ACC112 (cell line): Measurements from ENCODE around the gene KLK14.

Source experiments
- H2AFZ ChIP-seq: fragments of 200-600 bp; sonication (generic); one replicate; pipeline ENCODE4 v1.6.0; 2017; ENCODE audit warnings: antibody characterized with exemption, low read length; ENCODE audit not compliant: unreplicated experiment
- H3K27ac ChIP-seq: fragments of 200-600 bp; sonication (generic); 2 replicates; pipeline ENCODE4 v1.5.1; 2014; ENCODE audit warnings: low read depth, mild to moderate bottlenecking, antibody characterized with exemption, low read length, moderate library complexity
- H3K27me3 ChIP-seq: fragments of 200-600 bp; sonication (generic); 2 replicates; pipeline ENCODE4 v1.6.1; 2014; ENCODE audit warnings: mild to moderate bottlenecking, antibody characterized with exemption, low read length, moderate library complexity, mixed read lengths; ENCODE audit not compliant: insufficient read depth
- H3K36me3 ChIP-seq: fragments of 200-600 bp; sonication (generic); 2 replicates; pipeline ENCODE4 v1.6.1; 2016; ENCODE audit warnings: mild to moderate bottlenecking, antibody characterized with exemption, low read length, moderate library complexity, mixed read lengths; ENCODE audit not compliant: insufficient read depth
- H3K4me1 ChIP-seq: fragments of 200-600 bp; sonication (generic); one replicate; pipeline ENCODE4 v1.6.1; 2016; ENCODE audit warnings: low read length, mixed read lengths; ENCODE audit not compliant: insufficient read depth, unreplicated experiment, control insufficient read depth
- H3K4me3 ChIP-seq: fragments of 200-600 bp; sonication (generic); 2 replicates; pipeline ENCODE4 v1.5.1; 2014; ENCODE audit warnings: mild to moderate bottlenecking, low read depth, low read length
- H3K79me2 ChIP-seq: fragments of 200-600 bp; sonication (generic); one replicate; pipeline ENCODE4 v1.6.0; 2016; ENCODE audit warnings: low read length; ENCODE audit not compliant: control insufficient read depth, unreplicated experiment, insufficient read depth

The KLK14 gene

DNA sequence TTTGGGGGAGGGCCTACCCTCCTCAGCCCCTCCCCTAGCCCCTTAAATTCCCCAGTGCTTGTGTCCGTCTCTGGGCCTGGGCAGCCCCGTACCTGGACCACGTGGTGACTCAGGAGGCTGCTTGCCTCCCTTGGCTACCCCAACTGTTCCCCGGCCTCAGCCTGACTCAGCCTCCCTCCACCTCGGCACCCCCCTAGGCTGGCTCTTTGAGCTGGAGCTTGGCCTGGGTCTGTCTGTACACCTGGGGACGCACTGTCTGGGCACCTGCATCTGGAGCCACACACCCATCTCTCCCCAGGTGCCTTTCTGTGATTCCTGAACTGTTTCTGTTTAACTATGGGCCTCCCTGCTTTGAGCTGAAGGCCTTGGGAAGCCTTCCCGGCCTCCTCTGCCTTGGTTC lies 1.8 kb upstream of the KLK14 start:
- H3K27me3 ChIP-seq: 0 out of 2 replicates have a peak, but pooled peaks cover 5% of the 10 kb centered on the region
- no peak overlapping the region for H3K4me3 ChIP-seq
- H3K27ac ChIP-seq: no peak overlapping the region
- H3K4me1 ChIP-seq: no peaks in the 10 kb centered on the region
- no peaks in the 10 kb centered on the region for H3K36me3 ChIP-seq
- H3K79me2 ChIP-seq: no peaks in the 10 kb centered on the region
- H2AFZ ChIP-seq: no peak overlapping the region

DNA sequence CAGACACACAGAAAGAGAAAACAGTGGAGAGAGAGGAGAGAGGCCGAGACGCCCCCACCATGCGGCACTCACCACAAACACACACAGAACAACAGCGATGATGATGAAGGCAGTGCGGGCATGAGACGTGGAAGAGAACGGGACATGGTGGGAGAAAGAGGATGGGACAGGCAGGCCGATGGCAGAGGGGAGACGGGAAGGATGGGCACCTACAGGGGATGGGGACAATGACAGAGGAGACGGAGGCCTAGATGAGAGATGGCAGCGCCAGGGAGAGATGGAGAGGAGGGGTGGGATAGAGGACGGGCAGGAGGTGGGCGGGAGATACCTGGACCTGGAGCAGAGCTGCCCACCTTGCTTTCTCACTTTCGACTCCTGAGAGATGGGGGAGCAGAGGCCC lies 1.1 kb upstream of the KLK14 start:
- Histone ChIP-seq H3K36me3 (no peaks in the 10 kb centered on the region), H3K27me3 (0 out of 2 replicates have a peak, but pooled peaks cover 5% of the 10 kb centered on the region), H3K4me1 (no peaks in the 10 kb centered on the region), H3K27ac (no peak overlapping the region), H3K79me2 (no peaks in the 10 kb centered on the region), H3K4me3 (no peak overlapping the region), H2AFZ (no peak overlapping the region)

- H3K4me3 ChIP-seq: no peak overlapping the region
- H3K36me3 ChIP-seq: no peaks in the 10 kb centered on the region
- H3K27ac ChIP-seq: no peak overlapping the region
- no peaks in the 10 kb centered on the region for H3K79me2 ChIP-seq
- 0 out of 2 replicates have a peak, but pooled peaks cover 5% of the 10 kb centered on the region for H3K27me3 ChIP-seq
- H3K4me1 ChIP-seq: no peaks in the 10 kb centered on the region
- H2AFZ ChIP-seq: no peak overlapping the region
Observed at GRCh38 chr19:51083181-51083580, 494 bp upstream of the KLK14 start.

DNA sequence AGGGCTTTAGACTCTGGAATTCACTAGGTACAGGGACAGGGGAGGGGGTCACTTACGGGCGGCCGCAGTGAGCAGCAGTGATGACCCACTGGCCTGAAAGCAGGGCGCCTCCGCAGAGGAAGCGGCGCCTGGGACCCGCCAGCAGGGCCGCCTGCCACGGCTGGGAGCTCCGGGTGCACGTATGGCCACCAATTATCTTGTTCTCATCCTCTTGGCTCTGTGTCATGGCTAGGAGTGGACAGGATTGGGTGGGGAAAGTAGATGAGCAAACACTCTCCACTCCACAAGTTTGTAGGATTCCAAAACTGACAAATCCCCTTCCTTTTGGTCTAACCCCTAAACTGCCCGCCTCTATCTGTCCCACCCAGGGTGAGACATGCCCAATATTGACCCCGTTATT lies 1.2 kb downstream of the KLK14 start:
- no peaks in the 10 kb centered on the region for H3K36me3 ChIP-seq
- no peaks in the 10 kb centered on the region for H3K79me2 ChIP-seq
- no peak overlapping the region for H3K4me3 ChIP-seq
- H3K4me1 ChIP-seq: no peaks in the 10 kb centered on the region
- no peak overlapping the region for H2AFZ ChIP-seq
- 0 out of 2 replicates have a peak, but pooled peaks cover 5% of the 10 kb centered on the region for H3K27me3 ChIP-seq
- H3K27ac ChIP-seq: no peak overlapping the region

DNA sequence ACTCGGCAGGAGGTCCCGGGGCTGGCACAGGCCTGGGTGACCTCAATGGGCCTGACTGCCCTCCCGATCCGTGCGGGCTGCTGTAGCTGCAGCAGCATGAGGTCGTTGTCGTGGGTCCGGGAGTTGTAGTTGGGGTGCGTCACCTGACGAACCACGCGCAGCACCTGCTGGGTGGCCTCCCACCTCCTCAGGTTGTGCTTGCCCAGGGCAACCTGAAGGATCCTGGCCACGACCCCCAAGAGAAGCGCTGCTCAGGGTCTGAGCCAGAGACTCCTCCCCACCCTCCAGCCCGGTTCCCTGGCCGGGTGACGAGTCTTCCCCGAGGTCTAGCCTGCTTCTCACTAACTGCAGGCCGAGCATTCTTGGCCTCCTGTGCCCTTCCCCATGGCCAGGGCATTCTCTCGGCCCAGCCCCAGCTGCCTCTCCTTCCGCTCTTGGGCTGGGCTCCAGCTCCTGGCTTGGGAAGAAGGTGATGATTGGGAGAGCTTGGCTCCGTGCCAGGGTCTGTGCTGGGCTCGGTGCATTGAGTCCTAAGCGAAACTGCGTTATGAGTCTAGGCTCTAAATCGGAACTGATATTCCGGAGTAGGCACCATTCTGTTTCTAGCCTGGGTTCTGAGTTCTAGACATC lies 3.1 kb downstream of the KLK14 start:
- no peak overlapping the region for H3K4me3 ChIP-seq

DNA sequence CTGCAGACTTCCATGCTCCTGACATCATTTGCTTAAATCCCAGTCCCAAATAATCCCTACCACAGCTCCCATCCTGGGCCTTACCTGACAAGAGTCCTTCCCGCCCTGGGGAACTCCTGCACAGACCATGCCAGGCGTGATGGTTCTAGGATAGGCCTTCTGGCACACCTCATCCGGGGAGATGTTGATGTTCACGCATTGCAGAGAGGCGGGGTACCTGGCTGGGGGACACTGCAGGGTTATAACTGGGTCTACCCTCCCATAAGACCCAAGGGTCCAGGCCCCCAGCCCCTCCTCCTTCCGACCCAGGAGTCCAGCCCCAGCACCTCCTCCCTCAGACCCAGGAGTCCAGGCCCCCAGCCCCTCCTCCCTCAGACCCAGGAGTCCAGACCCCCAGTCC lies 4.0 kb downstream of the KLK14 start:
- no peak overlapping the region for H3K4me3 ChIP-seq
- no peak overlapping the region for H2AFZ ChIP-seq
- 0 out of 2 replicates have a peak, but pooled peaks cover 5% of the 10 kb centered on the region for H3K27me3 ChIP-seq
- no peaks in the 10 kb centered on the region for H3K36me3 ChIP-seq
- no peak overlapping the region for H3K27ac ChIP-seq
- H3K4me1 ChIP-seq: no peaks in the 10 kb centered on the region
- no peaks in the 10 kb centered on the region for H3K79me2 ChIP-seq

More for the DNA sequence above, 3.1 kb downstream of the KLK14 start:
- H3K4me1 ChIP-seq: no peaks in the 10 kb centered on the region
- no peaks in the 10 kb centered on the region for H3K36me3 ChIP-seq
- H3K27ac ChIP-seq: no peak overlapping the region
- H2AFZ ChIP-seq: no peak overlapping the region
- no peaks in the 10 kb centered on the region for H3K79me2 ChIP-seq
- H3K27me3 ChIP-seq: 0 out of 2 replicates have a peak, but pooled peaks cover 5% of the 10 kb centered on the region

GRCh38 chr19:51078104-51078503 lies 4.6 kb downstream of the KLK14 start:
- Histone ChIP-seq H3K36me3 (no peaks in the 10 kb centered on the region), H3K79me2 (no peaks in the 10 kb centered on the region), H3K4me1 (no peaks in the 10 kb centered on the region), H3K27me3 (0 out of 2 replicates have a peak, but pooled peaks cover 5% of the 10 kb centered on the region), H3K4me3 (no peak overlapping the region), H3K27ac (no peak overlapping the region), H2AFZ (no peak overlapping the region)

DNA sequence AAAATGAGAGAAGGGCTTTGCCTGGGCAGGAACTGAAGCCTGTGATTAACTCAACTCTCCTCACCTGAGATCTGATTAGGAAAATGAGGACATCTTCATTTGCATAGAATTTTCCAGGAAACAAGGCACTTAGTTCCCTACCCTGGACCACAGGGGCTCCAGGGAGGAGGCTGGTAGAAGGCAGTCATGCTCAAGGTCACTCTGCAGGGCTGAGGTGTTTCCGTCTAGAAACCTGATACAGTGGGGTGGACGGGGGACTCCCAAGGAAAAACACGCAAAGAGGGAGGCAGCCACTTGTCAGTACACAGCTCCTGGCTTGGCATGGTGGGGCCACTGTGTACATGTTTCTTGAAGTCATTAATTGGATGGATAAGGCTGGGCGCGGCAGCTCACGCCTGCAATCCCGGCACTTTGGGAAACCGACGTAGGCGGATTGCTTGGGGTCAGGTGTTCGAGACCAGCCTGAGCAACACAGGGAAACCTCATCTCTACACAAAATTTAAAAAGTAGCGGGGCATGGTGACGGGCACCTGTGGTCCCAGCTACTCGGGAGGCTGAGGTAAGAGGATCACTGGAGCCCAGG lies 6.0 kb downstream of the KLK14 start:
- H2AFZ ChIP-seq: no peak overlapping the region
- no peaks in the 10 kb centered on the region for H3K27me3 ChIP-seq
- H3K27ac ChIP-seq: no peak overlapping the region
- H3K4me3 ChIP-seq: no peak overlapping the region
- no peaks in the 10 kb centered on the region for H3K4me1 ChIP-seq
- H3K79me2 ChIP-seq: no peaks in the 10 kb centered on the region
- no peaks in the 10 kb centered on the region for H3K36me3 ChIP-seq

- Histone ChIP-seq H3K27ac (no peak overlapping the region), H2AFZ (no peak overlapping the region), H3K4me3 (no peak overlapping the region), H3K36me3 (no peaks in the 10 kb centered on the region), H3K79me2 (no peaks in the 10 kb centered on the region), H3K27me3 (no peaks in the 10 kb centered on the region), H3K4me1 (no peaks in the 10 kb centered on the region)
Observed at GRCh38 chr19:51075998-51076397, 6.7 kb downstream of the KLK14 start.

DNA sequence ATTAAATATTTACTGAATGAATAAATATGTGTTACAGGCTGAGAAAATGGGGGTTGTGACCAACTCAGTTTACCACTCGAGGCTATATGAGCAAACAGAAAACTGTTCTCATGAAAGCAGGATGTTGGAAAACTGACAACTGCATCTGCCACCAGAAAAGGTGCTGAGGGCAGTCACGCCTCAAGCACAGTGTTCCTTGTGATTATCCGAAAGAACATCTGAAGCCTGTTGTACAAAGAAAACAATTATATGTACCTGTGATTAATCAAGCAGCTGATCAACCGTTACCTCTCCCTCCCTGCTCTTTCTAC lies 11.6 kb downstream of the KLK14 start:
- H3K4me1 ChIP-seq: no peaks in the 10 kb centered on the region
- no peaks in the 10 kb centered on the region; the same call in none of the 2 replicates for H3K27me3 ChIP-seq
- H2AFZ ChIP-seq: no peak overlapping the region
- H3K4me3 ChIP-seq: no peak overlapping the region
- no peaks in the 10 kb centered on the region for H3K36me3 ChIP-seq
- H3K27ac ChIP-seq: no peak overlapping the region
- H3K79me2 ChIP-seq: no peaks in the 10 kb centered on the region

GRCh38 chr19:51070334-51071094 lies 12.2 kb downstream of the KLK14 start:
- no peak overlapping the region for H3K4me3 ChIP-seq
- H2AFZ ChIP-seq: no peak overlapping the region
- H3K36me3 ChIP-seq: no peaks in the 10 kb centered on the region
- no peak overlapping the region for H3K27ac ChIP-seq
- H3K4me1 ChIP-seq: no peaks in the 10 kb centered on the region
- no peaks in the 10 kb centered on the region for H3K79me2 ChIP-seq
- H3K27me3 ChIP-seq: peaks cover 1% of the 10 kb centered on the region
